ENCODE measurements around the gene MGAT1.

GRCh38 chr5:180813420-180813819 is 10.8 kb upstream of the MGAT1 start:
- TF ChIP-seq, protein P1, sequence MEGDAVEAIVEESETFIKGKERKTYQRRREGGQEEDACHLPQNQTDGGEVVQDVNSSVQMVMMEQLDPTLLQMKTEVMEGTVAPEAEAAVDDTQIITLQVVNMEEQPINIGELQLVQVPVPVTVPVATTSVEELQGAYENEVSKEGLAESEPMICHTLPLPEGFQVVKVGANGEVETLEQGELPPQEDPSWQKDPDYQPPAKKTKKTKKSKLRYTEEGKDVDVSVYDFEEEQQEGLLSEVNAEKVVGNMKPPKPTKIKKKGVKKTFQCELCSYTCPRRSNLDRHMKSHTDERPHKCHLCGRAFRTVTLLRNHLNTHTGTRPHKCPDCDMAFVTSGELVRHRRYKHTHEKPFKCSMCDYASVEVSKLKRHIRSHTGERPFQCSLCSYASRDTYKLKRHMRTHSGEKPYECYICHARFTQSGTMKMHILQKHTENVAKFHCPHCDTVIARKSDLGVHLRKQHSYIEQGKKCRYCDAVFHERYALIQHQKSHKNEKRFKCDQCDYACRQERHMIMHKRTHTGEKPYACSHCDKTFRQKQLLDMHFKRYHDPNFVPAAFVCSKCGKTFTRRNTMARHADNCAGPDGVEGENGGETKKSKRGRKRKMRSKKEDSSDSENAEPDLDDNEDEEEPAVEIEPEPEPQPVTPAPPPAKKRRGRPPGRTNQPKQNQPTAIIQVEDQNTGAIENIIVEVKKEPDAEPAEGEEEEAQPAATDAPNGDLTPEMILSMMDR (IDR thresholded peaks at IDR 0.05; ENCODE audit: low read depth, low read length) = peak; percentile 49
- TF ChIP-seq EZH2phosphoT487 (IDR thresholded peaks at IDR 0.05; ENCODE audit: low read depth) = no peak

Measured in OCI-LY3 (cell line).